K562 (cell line): ENCODE data around the gene SPINK4.

ENCODE experiments used
- BRCA1 ChIP-seq, 2 experiments: fragments of 450-650 bp in 1 of 2; sonication (generic) in 1 of 2; formaldehyde crosslinking in 1 of 2; IDR thresholded peaks; 2 replicates each; pipeline versions ENCODE4 v1.5.0 to v1.6.1; 2017 to 2020; ENCODE audit warnings: mild to moderate bottlenecking in 1 of 2, missing genetic modification reagents in 1 of 2
- CBFA2T3 ChIP-seq: fragments of 450-650 bp; IDR thresholded peaks from 2 replicates; pipeline ENCODE4 v1.6.1; 2017
- EZH2 ChIP-seq: IDR thresholded peaks from 2 replicates; pipeline ENCODE4 v1.6.1; 2012; ENCODE audit warnings: low read depth, mild to moderate bottlenecking, inconsistent platforms, low read length, borderline replicate concordance
- NCOA1 ChIP-seq: fragments of 450-650 bp; IDR thresholded peaks from 2 replicates; pipeline ENCODE4 v1.6.1; 2016; ENCODE audit warnings: low read depth
- NFRKB ChIP-seq: fragments of 450-650 bp; IDR thresholded peaks from 2 replicates; pipeline ENCODE4 v1.6.1; 2016; ENCODE audit warnings: low read depth
- RAD51 ChIP-seq: fragments of 450-650 bp; IDR thresholded peaks from 2 replicates; pipeline ENCODE4 v1.7.1; 2016; ENCODE audit warnings: low read depth, mild to moderate bottlenecking, borderline replicate concordance
- SIN3A ChIP-seq, 2 experiments: fragments of 150-350 bp in 1 of 2; IDR thresholded peaks; 2 replicates each; pipeline ENCODE4 v1.6.1; 2011 to 2016; ENCODE audit warnings: borderline replicate concordance in 2 of 2, low read depth in 2 of 2, low read length in 2 of 2, mild to moderate bottlenecking in 2 of 2, moderate library complexity in 2 of 2; ENCODE audit not compliant: control insufficient read depth in 1 of 2
- SIN3B ChIP-seq: fragments of 450-650 bp; IDR thresholded peaks from 2 replicates; pipeline ENCODE4 v1.6.1; 2017; ENCODE audit warnings: low read depth, mild to moderate bottlenecking, moderate library complexity
- ZZZ3 ChIP-seq: fragments of 450-650 bp; IDR thresholded peaks from 2 replicates; pipeline ENCODE4 v1.6.1; 2016; ENCODE audit warnings: antibody characterized with exemption, mild to moderate bottlenecking, moderate library complexity
- TF ChIP-seq, protein P1 (sequence below), 3 experiments: IDR thresholded peaks in 2 of 3; conservative IDR thresholded peaks in 1 of 3; 2 replicates each; pipeline ENCODE4 v1.5.1; 2011 to 2012; ENCODE audit warnings: low read length in 3 of 3, mild to moderate bottlenecking in 3 of 3, control low read depth in 2 of 3, improper control_type of control experiment in 1 of 3, inconsistent platforms in 1 of 3, low read depth in 1 of 3, mixed read lengths in 1 of 3, moderate library complexity in 1 of 3; ENCODE audit not compliant: insufficient read depth in 2 of 3
- TF ChIP-seq, protein P2 (sequence below): sonication (generic); formaldehyde crosslinking; IDR thresholded peaks from 2 replicates; pipeline ENCODE4 v1.5.0; 2020; ENCODE audit warnings: missing genetic modification reagents
- TF ChIP-seq, protein P3 (sequence below): fragments of 150-350 bp; conservative IDR thresholded peaks from 2 replicates; pipeline ENCODE4 v1.6.1; 2014; ENCODE audit warnings: low read length

DNA sequence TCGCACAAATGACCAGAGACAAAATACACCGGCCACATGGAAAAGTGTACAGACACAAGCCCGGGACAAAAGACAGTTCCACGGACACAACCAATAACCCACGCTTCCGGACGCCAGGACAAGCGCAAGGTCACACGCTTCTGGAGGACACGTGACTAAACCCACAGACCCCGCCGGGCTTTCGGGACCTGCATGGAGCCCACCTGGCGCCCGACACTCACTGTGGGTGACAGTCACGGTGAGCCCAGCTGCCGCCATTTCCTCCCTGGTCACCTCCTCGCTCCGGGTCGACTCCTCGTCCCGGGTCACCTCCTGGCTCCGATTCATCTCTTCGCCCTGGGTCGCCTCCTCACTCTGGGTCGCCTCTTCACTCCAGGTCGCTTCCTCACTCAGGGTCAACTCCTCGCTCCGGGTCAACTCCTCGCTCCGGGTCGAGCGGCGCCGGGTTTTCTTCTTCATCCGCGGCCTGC is 24.1 kb downstream of the SPINK4 start:
- TF ChIP-seq, protein P1, sequence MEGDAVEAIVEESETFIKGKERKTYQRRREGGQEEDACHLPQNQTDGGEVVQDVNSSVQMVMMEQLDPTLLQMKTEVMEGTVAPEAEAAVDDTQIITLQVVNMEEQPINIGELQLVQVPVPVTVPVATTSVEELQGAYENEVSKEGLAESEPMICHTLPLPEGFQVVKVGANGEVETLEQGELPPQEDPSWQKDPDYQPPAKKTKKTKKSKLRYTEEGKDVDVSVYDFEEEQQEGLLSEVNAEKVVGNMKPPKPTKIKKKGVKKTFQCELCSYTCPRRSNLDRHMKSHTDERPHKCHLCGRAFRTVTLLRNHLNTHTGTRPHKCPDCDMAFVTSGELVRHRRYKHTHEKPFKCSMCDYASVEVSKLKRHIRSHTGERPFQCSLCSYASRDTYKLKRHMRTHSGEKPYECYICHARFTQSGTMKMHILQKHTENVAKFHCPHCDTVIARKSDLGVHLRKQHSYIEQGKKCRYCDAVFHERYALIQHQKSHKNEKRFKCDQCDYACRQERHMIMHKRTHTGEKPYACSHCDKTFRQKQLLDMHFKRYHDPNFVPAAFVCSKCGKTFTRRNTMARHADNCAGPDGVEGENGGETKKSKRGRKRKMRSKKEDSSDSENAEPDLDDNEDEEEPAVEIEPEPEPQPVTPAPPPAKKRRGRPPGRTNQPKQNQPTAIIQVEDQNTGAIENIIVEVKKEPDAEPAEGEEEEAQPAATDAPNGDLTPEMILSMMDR (IDR thresholded peaks at IDR 0.05 in 2 of 3, conservative IDR thresholded peaks at IDR 0.05 in 1 of 3; ENCODE audit: insufficient read depth in 2 of 3, low read depth in 1 of 3, low read length in 3 of 3): 0 out of 6 replicates have a peak, but pooled peaks of 1 of the 3 experiments have one; percentile 3
- TF ChIP-seq NCOA1: no peak
- no peak for TF ChIP-seq BRCA1 (IDR thresholded peaks at IDR 0.05)
- no peak for TF ChIP-seq BRCA1 (CRISPR knock-in tag; IDR thresholded peaks at IDR 0.05)
- TF ChIP-seq, protein P2, sequence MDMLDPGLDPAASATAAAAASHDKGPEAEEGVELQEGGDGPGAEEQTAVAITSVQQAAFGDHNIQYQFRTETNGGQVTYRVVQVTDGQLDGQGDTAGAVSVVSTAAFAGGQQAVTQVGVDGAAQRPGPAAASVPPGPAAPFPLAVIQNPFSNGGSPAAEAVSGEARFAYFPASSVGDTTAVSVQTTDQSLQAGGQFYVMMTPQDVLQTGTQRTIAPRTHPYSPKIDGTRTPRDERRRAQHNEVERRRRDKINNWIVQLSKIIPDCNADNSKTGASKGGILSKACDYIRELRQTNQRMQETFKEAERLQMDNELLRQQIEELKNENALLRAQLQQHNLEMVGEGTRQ (CRISPR knock-in tag): peak; percentile 67
- TF ChIP-seq RAD51: peak; percentile 82
- TF ChIP-seq SIN3B: no peak
- peak; percentile 45; the same call in 1 of the 2 replicates for TF ChIP-seq NFRKB
- no peak for TF ChIP-seq EZH2
- no peak for TF ChIP-seq ZZZ3
- 0 out of 4 replicates have a peak, but pooled peaks of 1 of the 2 experiments have one; percentile 12 for TF ChIP-seq SIN3A (IDR thresholded peaks at IDR 0.05; ENCODE audit: borderline replicate concordance in 2 of 2, control insufficient read depth in 1 of 2, low read depth in 2 of 2, low read length in 2 of 2)
- TF ChIP-seq CBFA2T3: no peak
- TF ChIP-seq, protein P3, sequence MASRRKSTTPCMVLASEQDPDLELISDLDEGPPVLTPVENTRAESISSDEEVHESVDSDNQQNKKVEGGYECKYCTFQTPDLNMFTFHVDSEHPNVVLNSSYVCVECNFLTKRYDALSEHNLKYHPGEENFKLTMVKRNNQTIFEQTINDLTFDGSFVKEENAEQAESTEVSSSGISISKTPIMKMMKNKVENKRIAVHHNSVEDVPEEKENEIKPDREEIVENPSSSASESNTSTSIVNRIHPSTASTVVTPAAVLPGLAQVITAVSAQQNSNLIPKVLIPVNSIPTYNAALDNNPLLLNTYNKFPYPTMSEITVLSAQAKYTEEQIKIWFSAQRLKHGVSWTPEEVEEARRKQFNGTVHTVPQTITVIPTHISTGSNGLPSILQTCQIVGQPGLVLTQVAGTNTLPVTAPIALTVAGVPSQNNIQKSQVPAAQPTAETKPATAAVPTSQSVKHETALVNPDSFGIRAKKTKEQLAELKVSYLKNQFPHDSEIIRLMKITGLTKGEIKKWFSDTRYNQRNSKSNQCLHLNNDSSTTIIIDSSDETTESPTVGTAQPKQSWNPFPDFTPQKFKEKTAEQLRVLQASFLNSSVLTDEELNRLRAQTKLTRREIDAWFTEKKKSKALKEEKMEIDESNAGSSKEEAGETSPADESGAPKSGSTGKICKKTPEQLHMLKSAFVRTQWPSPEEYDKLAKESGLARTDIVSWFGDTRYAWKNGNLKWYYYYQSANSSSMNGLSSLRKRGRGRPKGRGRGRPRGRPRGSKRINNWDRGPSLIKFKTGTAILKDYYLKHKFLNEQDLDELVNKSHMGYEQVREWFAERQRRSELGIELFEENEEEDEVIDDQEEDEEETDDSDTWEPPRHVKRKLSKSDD: no peak
